HL-60 (cell line): ENCODE measurements around the gene KCTD8.

Source experiments
- GABPA ChIP-seq: IDR thresholded peaks from 2 replicates; pipeline ENCODE4 v1.6.1; 2012; ENCODE audit warnings: low read depth
- POLR2AphosphoS5 ChIP-seq: IDR thresholded peaks from 2 replicates; pipeline ENCODE4 v1.6.1; 2012; ENCODE audit warnings: low read depth
- SPI1 ChIP-seq: IDR thresholded peaks from 2 replicates; pipeline ENCODE4 v1.6.1; 2012; ENCODE audit warnings: low read depth, mild to moderate bottlenecking, borderline replicate concordance
- TF ChIP-seq, protein P1 (sequence below): IDR thresholded peaks from one replicate; pipeline ENCODE4 v1.5.1; 2011; ENCODE audit warnings: low read length, control low read depth, inconsistent platforms; ENCODE audit not compliant: insufficient read depth
- TF ChIP-seq, protein P2 (sequence below): IDR thresholded peaks from 2 replicates; pipeline ENCODE4 v1.6.1; 2012; ENCODE audit warnings: low read depth; ENCODE audit not compliant: insufficient replicate concordance

DNA sequence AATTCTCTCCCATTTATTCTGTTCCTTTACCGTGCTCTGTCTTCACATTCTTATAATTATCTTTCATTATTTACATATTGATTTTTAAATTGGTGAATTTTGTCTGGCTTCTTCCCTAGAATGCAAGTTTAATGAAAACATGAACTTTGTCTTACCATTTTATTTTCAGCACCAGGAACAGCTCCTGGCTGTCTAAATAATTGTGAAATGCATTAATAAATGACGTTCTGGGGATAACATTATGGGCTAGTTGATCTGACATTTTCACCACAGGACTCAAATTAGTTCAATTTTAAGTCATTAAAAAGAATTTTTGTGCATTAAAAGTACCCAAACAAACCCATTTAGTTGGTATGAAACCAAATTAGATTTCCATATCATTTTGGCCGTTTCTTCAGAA lies 97.5 kb downstream of the KCTD8 start:
- TF ChIP-seq, protein P1, sequence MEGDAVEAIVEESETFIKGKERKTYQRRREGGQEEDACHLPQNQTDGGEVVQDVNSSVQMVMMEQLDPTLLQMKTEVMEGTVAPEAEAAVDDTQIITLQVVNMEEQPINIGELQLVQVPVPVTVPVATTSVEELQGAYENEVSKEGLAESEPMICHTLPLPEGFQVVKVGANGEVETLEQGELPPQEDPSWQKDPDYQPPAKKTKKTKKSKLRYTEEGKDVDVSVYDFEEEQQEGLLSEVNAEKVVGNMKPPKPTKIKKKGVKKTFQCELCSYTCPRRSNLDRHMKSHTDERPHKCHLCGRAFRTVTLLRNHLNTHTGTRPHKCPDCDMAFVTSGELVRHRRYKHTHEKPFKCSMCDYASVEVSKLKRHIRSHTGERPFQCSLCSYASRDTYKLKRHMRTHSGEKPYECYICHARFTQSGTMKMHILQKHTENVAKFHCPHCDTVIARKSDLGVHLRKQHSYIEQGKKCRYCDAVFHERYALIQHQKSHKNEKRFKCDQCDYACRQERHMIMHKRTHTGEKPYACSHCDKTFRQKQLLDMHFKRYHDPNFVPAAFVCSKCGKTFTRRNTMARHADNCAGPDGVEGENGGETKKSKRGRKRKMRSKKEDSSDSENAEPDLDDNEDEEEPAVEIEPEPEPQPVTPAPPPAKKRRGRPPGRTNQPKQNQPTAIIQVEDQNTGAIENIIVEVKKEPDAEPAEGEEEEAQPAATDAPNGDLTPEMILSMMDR: no peak
- TF ChIP-seq, protein P2, sequence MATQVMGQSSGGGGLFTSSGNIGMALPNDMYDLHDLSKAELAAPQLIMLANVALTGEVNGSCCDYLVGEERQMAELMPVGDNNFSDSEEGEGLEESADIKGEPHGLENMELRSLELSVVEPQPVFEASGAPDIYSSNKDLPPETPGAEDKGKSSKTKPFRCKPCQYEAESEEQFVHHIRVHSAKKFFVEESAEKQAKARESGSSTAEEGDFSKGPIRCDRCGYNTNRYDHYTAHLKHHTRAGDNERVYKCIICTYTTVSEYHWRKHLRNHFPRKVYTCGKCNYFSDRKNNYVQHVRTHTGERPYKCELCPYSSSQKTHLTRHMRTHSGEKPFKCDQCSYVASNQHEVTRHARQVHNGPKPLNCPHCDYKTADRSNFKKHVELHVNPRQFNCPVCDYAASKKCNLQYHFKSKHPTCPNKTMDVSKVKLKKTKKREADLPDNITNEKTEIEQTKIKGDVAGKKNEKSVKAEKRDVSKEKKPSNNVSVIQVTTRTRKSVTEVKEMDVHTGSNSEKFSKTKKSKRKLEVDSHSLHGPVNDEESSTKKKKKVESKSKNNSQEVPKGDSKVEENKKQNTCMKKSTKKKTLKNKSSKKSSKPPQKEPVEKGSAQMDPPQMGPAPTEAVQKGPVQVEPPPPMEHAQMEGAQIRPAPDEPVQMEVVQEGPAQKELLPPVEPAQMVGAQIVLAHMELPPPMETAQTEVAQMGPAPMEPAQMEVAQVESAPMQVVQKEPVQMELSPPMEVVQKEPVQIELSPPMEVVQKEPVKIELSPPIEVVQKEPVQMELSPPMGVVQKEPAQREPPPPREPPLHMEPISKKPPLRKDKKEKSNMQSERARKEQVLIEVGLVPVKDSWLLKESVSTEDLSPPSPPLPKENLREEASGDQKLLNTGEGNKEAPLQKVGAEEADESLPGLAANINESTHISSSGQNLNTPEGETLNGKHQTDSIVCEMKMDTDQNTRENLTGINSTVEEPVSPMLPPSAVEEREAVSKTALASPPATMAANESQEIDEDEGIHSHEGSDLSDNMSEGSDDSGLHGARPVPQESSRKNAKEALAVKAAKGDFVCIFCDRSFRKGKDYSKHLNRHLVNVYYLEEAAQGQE: peak; percentile 86
- no peak for TF ChIP-seq GABPA
- TF ChIP-seq SPI1: no peak
- TF ChIP-seq POLR2AphosphoS5: no peak
